ENCODE results near the gene SETD6.

SETD6 gene

DNA sequence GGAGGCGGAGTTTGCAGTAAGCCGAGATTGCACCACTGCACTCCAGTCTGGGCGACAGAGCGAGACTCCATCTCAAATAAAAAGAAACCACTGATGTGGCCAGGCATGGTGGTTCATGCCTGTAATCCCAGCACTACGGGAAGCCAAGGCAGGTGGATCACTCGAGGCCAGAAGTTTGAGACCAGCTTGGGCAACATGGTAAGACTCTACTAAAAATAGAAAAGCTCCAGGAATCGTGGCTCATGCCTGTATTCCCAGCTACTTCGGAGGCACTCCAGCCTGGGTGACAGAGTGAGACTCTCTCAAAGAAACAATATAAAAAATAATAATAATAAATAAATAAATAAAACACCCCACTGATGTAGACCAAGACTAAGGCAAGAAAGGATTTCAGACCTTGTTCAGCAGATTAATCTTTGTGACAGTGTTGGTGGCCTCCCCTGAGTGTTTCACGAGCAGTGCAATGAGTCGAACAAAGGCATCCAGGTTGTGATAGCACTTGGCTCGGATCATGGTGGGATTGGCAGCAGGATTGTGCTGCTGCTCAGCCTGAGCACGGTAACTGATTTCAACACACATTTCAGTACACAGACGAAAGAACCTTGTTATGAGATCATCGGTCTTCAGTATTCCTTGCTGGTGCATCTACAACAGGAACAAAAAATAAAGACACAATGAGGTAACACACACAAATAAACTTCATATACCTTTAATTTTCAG is 18.6 kb downstream of the SETD6 start:
- no peak for TF ChIP-seq GATA3 (IDR thresholded peaks at IDR 0.05; ENCODE audit: low read depth, low read length)
- TF ChIP-seq GATA2 (IDR thresholded peaks at IDR 0.05; ENCODE audit: low read depth, low read length): no peak

DNA sequence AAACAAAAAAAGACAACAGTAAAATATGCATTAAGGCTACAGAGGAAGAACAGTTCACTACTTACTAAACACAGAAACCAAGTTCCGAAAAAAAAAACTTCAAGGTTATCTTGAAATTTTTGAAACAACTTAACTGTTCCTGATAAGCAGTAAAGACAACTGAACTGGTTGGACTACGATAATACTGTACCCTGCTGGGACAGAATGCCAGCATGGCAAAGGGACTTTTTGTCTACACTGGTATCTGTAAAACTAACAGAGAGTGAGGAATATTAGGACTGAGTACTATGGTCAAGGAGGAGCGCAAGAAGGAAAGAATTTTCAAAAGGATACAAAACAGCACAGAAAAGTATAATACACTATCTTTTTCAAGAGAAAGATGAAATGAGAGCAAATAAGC is 19.8 kb downstream of the SETD6 start:
- no peak for TF ChIP-seq GATA3 (IDR thresholded peaks at IDR 0.05; ENCODE audit: low read depth, low read length)
- TF ChIP-seq GATA2 (IDR thresholded peaks at IDR 0.05; ENCODE audit: low read depth, low read length): no peak

DNA sequence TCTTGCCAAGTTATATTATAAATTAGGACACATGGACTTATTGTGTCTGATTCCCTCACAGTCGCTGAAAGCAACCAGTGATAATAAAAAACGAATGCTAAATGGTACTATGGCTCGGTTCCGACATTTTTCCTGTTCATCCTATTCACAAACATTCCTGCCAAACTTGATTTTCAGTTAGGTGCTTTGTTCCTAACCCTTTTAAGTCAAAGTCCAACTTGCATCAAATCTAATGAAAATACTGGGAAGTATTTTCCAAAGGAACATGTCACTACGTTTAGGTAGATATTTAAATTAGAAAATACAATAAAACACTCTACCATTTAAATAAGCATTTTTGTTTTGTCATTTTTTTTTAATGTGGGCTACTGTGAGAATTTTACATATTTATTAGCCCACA is 21.0 kb downstream of the SETD6 start:
- TF ChIP-seq GATA2 (IDR thresholded peaks at IDR 0.05; ENCODE audit: low read depth, low read length): no peak
- TF ChIP-seq GATA3 (IDR thresholded peaks at IDR 0.05; ENCODE audit: low read depth, low read length): no peak

DNA sequence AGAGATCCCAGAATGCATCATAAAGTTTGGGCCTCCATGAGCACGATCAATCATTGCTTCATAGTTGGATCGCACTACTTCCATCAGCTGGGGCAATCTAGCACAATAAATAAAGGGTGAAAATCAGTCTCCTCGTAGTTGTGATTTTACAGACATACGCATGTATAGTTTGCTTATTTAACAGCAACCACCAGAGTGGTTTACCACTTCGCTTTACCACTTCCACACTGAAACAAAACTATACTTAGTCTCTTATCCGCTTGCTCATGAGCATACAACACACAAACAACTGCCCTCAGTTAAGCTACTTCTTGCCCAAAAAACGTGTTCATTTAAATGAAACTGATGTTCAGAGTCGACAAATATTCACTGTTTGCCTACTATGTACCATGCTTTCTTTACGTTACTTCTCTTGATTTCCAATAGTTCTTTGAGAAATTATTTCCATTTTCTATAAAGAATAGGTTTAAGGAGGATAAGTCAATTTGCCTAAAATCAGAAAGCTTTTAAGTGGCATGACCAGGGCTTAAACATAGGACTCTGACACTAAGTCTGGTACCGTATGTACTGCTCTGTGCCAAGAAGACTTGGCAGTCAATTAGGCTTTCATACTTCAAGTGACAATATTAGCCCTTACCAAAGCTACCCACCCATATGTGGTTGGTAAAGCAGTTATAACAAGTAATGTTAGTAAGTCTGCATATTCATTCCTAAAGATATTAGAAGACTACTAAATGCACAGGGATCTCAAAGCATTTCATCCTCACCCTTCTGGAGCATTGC is 22.0 kb downstream of the SETD6 start:
- TF ChIP-seq GATA3 (IDR thresholded peaks at IDR 0.05; ENCODE audit: low read depth, low read length) (no peak), GATA2 (IDR thresholded peaks at IDR 0.05; ENCODE audit: low read depth, low read length) (no peak)

DNA sequence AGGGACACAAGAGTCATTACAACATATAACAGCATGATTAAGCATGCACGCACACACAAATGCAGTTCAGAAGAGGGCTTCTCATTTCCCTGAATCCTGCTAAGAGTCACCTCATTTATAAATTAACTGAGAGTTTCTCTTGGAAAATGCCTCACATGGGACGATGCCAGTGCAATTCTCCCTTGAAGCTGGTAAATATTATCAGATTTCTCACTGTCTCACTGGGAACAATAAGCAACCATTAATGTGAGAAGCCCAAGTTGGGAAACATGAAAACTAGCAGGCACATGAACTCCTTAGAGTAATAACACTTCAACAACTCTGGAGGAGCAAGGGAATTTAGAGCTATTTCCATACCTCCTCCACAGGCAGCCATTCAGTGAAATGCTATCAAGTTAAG is 26.4 kb downstream of the SETD6 start:
- no peak for TF ChIP-seq GATA3 (IDR thresholded peaks at IDR 0.05; ENCODE audit: low read depth, low read length)
- TF ChIP-seq GATA2 (IDR thresholded peaks at IDR 0.05; ENCODE audit: low read depth, low read length): no peak

DNA sequence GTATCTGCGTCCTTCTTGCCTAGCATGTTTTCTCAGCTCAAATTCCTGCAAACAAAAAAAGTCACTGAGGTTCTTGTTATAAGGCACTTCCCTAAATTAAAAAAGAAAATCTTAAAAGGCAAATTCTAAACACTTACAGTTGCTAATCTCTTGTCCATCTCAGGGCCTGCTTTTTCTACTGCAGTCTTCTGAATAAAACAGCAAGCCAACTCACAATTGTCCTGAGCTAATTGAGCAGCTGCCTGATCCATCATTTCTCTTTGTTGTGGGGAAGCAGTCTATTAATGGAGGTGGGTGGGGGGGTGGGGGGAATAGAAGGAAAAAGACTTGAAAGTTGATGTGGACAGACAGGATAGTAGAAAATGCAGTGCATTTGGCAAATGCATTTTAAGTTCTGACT is 27.0 kb downstream of the SETD6 start:
- no peak for TF ChIP-seq GATA3 (IDR thresholded peaks at IDR 0.05; ENCODE audit: low read depth, low read length)
- TF ChIP-seq GATA2 (IDR thresholded peaks at IDR 0.05; ENCODE audit: low read depth, low read length): no peak

DNA sequence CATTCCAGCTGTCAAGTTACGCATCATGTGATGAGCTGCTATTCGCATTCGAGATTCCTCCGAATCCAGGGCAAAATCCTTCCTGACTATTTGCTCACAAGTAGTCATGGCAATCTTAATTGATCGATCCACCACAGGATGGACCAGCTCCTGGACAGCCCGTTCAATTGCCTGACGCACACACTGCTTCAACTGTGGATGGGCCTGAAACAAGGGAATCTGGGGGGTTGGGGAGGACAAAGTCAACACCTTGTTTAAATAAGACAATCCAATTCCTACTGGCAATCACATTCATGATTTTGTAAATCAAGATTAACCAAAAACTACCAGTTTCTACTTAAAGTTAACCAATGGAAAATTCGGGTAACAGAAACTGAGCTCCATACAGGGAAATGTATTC is 28.4 kb downstream of the SETD6 start:
- TF ChIP-seq GATA2 (IDR thresholded peaks at IDR 0.05; ENCODE audit: low read depth, low read length) (no peak), GATA3 (IDR thresholded peaks at IDR 0.05; ENCODE audit: low read depth, low read length) (no peak)

DNA sequence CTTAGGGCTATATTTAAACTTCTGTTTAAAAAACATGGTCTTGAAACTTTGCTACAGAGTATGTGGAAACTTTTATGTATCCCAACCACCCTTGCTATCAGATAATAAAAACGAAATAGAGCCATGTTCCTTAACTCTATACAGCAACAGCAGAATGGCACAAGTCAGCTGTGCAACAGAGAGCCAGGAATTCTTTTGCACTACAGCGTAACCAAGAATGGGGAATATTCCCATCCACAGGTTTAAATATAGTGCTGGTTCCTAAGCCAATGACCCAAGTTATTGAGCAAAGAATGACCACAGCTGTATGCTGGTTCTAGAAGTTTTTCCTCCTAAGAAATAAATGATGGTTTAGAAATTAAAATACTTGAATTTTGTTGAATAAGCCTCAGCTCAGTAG is 33.1 kb downstream of the SETD6 start:
- TF ChIP-seq GATA3 (IDR thresholded peaks at IDR 0.05; ENCODE audit: low read depth, low read length) (no peak), GATA2 (IDR thresholded peaks at IDR 0.05; ENCODE audit: low read depth, low read length) (no peak)

DNA sequence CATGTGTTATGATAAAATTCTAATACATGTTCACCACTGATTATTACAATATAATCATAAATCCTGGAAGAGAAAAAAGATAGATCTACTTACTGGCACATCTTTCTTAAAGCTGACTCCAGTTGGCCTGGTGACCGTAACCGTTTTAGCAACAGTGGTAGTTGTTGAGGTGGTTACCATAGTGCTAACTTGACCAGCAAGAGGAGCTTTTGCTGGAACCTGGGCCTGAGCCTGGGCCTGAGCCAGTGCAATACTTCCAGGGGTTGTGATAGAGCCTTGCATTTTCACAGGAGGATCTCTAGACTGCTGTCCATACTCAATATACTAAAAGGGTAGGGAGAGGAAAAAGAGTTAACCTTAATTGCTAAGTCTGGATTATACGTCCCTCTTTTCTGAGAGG is 36.2 kb downstream of the SETD6 start:
- TF ChIP-seq GATA2 (IDR thresholded peaks at IDR 0.05; ENCODE audit: low read depth, low read length): no peak
- TF ChIP-seq GATA3 (IDR thresholded peaks at IDR 0.05; ENCODE audit: low read depth, low read length): no peak

DNA sequence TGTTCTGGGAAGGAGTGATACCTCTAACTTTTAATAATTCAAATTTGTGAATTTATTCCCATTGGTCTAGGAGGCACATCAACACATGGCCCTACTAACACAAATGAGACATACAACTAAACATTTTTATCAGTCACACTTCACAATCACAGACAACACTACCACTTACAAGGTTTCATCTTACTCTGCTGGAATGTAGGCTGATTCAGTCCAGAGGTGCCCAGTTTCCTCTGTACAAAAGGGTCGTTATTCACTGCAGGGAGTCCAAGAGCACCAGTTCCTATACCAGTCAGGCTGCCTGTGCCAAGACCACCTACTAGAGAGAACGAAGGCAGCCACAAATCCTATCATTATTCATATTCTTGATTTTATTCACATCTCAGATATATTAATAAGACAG is 41.4 kb downstream of the SETD6 start:
- TF ChIP-seq GATA2 (IDR thresholded peaks at IDR 0.05; ENCODE audit: low read depth, low read length) (no peak), GATA3 (IDR thresholded peaks at IDR 0.05; ENCODE audit: low read depth, low read length) (no peak)

DNA sequence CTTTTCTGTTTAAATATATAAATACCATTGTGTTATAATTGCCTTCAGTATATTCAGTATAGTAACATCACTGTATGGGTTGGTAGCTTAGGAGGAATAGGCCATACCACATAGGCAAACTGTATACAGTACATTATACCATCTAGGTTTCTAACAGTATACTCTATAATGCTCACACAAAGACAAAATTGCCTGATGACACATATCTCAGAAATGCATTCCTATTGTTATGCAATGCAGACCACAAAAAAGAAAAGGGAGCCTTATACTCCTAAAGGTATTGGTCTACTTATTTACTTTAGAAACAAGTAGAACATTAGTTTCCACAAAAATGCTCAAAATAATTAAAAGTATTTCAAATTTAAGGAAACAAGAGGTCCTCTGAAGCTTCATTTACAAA is 47.9 kb downstream of the SETD6 start:
- TF ChIP-seq GATA2 (IDR thresholded peaks at IDR 0.05; ENCODE audit: low read depth, low read length) (no peak), GATA3 (IDR thresholded peaks at IDR 0.05; ENCODE audit: low read depth, low read length) (no peak)

DNA sequence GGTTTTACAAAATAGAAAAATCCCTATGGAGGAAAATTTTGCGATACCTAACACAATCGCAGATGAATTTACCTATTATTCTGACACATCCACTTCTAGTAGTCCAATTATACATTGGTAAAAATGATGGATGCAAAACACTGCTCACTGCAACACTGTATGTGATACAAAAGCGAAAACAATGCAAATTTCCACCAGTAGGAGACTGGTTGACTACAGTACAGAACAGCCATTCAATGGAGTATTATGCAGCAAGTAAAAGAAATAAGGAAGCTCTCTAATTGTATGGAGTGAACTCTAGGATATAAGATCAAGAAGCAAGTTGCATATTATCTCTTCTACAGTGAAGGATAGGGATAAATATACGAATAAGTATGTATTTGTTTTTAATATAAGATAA is 48.5 kb downstream of the SETD6 start:
- TF ChIP-seq GATA3 (IDR thresholded peaks at IDR 0.05; ENCODE audit: low read depth, low read length): no peak
- TF ChIP-seq GATA2 (IDR thresholded peaks at IDR 0.05; ENCODE audit: low read depth, low read length): no peak

Data from SH-SY5Y (cell line).